ENCODE data around the gene SELPLG. TPM values are rescaled to one million over a fixed set of nuclear protein-coding genes. Genes with fewer than 3 reads are reported as not detected.

Gene SELPLG
- polyA plus RNA-seq, 2 donors: 0.86 to 2.0 TPM

DNA sequence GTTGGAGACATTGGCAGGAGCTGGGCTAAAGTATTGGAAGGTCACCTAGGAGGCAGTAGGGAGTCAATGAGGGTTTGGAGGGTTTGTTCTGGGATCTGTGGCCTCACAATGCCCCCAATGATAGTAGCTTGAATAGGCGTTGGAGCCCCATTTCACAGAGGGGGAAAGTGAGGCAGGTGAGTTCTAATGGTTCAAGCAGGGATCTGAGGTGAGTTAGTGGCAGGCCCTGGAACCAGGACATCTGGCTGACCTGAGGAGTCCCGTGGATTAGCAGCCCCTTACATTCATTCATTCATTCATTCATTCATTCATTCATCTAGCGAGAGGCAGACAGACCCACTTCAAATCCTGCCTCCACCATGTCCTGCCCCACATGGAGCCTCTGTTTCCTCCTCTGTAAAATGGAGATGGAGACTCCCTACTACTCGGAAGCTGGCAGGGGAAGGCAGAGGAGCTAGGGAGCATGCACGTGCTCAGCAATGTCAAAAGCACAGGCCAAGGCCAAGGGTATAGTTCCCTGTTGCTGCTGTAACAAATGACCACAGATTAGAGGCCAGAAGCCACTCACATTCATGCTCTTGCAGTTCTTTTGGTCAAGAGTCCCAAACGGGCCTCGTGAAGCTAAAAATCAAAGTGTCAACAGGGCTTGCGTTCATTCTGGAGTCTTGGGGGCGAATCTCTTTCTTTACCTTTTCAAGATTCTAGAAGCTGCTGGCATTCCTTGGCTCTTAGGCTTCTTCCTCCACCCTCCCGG lies 33.6 kb downstream of the SELPLG start:
- Histone ChIP-seq H3K4me3 (ENCODE audit: low read depth in 1 of 2, low read length in 2 of 2) (no peak overlapping the region), H3K4me1 (ENCODE audit: control insufficient read depth in 2 of 2, insufficient read depth in 2 of 2, low read length in 1 of 2) (peaks cover 0 to 3% of the 10 kb centered on the region in 2 donors), H3K27me3 (ENCODE audit: control insufficient read depth in 1 of 2, insufficient read depth in 2 of 2, low read length in 2 of 2) (no peaks in the 10 kb centered on the region), H3K9me3 (ENCODE audit: control insufficient read depth in 2 of 2, insufficient read depth in 1 of 2, low read depth in 1 of 2, low read length in 1 of 2) (no peaks in the 10 kb centered on the region), H3K27ac (ENCODE audit: low read depth in 2 of 2, low read length in 1 of 2) (no peak overlapping the region), H3K36me3 (ENCODE audit: control insufficient read depth in 2 of 2, insufficient read depth in 2 of 2, low read length in 1 of 2) (no peaks in the 10 kb centered on the region)
- WGBS, 2 donors: 78 to 84% methylated on average over 10 of the region's 10 CpGs

GRCh38 chr12:108599541-108599940 lies 34.2 kb downstream of the SELPLG start:
- Histone ChIP-seq H3K9me3 (ENCODE audit: control insufficient read depth in 2 of 2, insufficient read depth in 1 of 2, low read depth in 1 of 2, low read length in 1 of 2) (no peaks in the 10 kb centered on the region), H3K27me3 (ENCODE audit: control insufficient read depth in 1 of 2, insufficient read depth in 2 of 2, low read length in 2 of 2) (no peaks in the 10 kb centered on the region), H3K4me3 (ENCODE audit: low read depth in 1 of 2, low read length in 2 of 2) (no peak overlapping the region), H3K4me1 (ENCODE audit: control insufficient read depth in 2 of 2, insufficient read depth in 2 of 2, low read length in 1 of 2) (peaks cover 0 to 3% of the 10 kb centered on the region in 2 donors), H3K36me3 (ENCODE audit: control insufficient read depth in 2 of 2, insufficient read depth in 2 of 2, low read length in 1 of 2) (no peaks in the 10 kb centered on the region), H3K27ac (ENCODE audit: low read depth in 2 of 2, low read length in 1 of 2) (no peak overlapping the region)
- 65 to 74% methylated on average over 6 of the region's 6 CpGs for WGBS, 2 donors

- H3K4me3 ChIP-seq (ENCODE audit: low read depth in 1 of 2, low read length in 2 of 2): no peak overlapping the region
- no peaks in the 10 kb centered on the region for H3K36me3 ChIP-seq (ENCODE audit: control insufficient read depth in 2 of 2, insufficient read depth in 2 of 2, low read length in 1 of 2)
- H3K27me3 ChIP-seq (ENCODE audit: control insufficient read depth in 1 of 2, insufficient read depth in 2 of 2, low read length in 2 of 2): no peaks in the 10 kb centered on the region
- no peaks in the 10 kb centered on the region for H3K9me3 ChIP-seq (ENCODE audit: control insufficient read depth in 2 of 2, insufficient read depth in 1 of 2, low read depth in 1 of 2, low read length in 1 of 2)
- peaks cover 0 to 3% of the 10 kb centered on the region in 2 donors for H3K4me1 ChIP-seq (ENCODE audit: control insufficient read depth in 2 of 2, insufficient read depth in 2 of 2, low read length in 1 of 2)
- WGBS, 2 donors: 87 to 90% methylated on average over 11 of the region's 11 CpGs
- H3K27ac ChIP-seq (ENCODE audit: low read depth in 2 of 2, low read length in 1 of 2): no peak overlapping the region
These were observed 35.0 kb downstream of the SELPLG start for GRCh38 chr12:108598553-108599250.

DNA sequence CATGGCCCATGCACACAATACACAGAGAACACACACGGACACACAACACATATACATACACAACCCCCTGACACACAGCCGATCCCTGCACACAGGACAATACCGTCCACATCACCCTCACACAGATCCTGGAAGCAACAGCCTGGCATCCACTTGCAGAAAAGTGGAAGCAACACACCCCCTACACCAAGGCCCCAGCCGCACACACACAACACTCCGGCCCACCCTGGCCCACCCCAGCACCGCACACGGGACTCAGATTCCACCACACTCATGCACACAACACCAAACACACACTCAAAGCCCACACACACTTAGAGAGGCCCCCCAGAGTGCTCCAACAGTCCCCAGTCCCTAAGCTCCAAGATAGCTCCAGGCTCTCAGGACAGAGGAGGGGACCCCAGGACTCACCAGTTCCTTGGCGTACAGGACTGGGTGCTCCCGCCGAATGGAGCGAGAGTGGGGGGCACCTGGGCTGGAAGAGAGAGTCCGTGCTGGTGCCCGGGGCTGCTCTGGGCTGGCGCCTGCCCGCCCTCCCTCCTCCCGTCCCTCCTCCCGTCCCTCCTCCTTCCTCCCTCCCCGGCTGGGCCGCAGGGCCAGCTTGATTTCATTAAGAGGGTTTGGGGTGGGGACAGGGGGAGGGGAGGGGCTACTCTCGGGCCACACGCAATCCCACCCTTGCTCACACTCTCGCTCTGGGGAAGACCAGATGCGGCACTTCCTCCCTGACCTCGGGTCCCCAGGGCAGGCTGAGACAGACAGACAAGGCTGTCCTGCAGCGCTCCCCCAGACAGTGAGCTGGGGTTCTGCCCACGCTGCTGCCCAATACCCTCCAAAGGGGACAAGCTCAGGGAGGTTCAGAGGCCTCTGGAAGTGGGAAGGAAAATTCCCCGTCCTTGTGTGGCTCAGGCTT lies 35.9 kb downstream of the SELPLG start, which contains the start of gene TMEM119:
Gene TMEM119 (minus strand): TSS at position 526 of the 913 bp plus-strand sequence. CDS start 5,701 bp downstream, outside the sequence.
- no peaks in the 10 kb centered on the region for H3K36me3 ChIP-seq (ENCODE audit: control insufficient read depth in 2 of 2, insufficient read depth in 2 of 2, low read length in 1 of 2)
- peaks cover 0 to 3% of the 10 kb centered on the region in 2 donors for H3K4me1 ChIP-seq (ENCODE audit: control insufficient read depth in 2 of 2, insufficient read depth in 2 of 2, low read length in 1 of 2)
- H3K4me3 ChIP-seq (ENCODE audit: low read depth in 1 of 2, low read length in 2 of 2): no peak within 1 kb of the TSS
- H3K27me3 ChIP-seq (ENCODE audit: control insufficient read depth in 1 of 2, insufficient read depth in 2 of 2, low read length in 2 of 2): no peaks in the 10 kb centered on the region
- no peak within 1 kb of the TSS for H3K27ac ChIP-seq (ENCODE audit: low read depth in 2 of 2, low read length in 1 of 2)
- 34 to 35% methylated on average over 25 to 27 of the region's 27 CpGs for WGBS, 2 donors
- no peaks in the 10 kb centered on the region for H3K9me3 ChIP-seq (ENCODE audit: control insufficient read depth in 2 of 2, insufficient read depth in 1 of 2, low read depth in 1 of 2, low read length in 1 of 2)

- Histone ChIP-seq H3K4me3 (ENCODE audit: low read depth in 1 of 2, low read length in 2 of 2) (no peak overlapping the region), H3K9me3 (ENCODE audit: control insufficient read depth in 2 of 2, insufficient read depth in 1 of 2, low read depth in 1 of 2, low read length in 1 of 2) (no peaks in the 10 kb centered on the region), H3K27me3 (ENCODE audit: control insufficient read depth in 1 of 2, insufficient read depth in 2 of 2, low read length in 2 of 2) (no peaks in the 10 kb centered on the region), H3K36me3 (ENCODE audit: control insufficient read depth in 2 of 2, insufficient read depth in 2 of 2, low read length in 1 of 2) (no peaks in the 10 kb centered on the region), H3K4me1 (ENCODE audit: control insufficient read depth in 2 of 2, insufficient read depth in 2 of 2, low read length in 1 of 2) (peaks cover 0 to 3% of the 10 kb centered on the region in 2 donors), H3K27ac (ENCODE audit: low read depth in 2 of 2, low read length in 1 of 2) (no peak overlapping the region)
- WGBS, 2 donors: 51 to 55% methylated on average over 9 to 10 of the region's 10 CpGs
These were observed 36.7 kb downstream of the SELPLG start for GRCh38 chr12:108596854-108597558.

DNA sequence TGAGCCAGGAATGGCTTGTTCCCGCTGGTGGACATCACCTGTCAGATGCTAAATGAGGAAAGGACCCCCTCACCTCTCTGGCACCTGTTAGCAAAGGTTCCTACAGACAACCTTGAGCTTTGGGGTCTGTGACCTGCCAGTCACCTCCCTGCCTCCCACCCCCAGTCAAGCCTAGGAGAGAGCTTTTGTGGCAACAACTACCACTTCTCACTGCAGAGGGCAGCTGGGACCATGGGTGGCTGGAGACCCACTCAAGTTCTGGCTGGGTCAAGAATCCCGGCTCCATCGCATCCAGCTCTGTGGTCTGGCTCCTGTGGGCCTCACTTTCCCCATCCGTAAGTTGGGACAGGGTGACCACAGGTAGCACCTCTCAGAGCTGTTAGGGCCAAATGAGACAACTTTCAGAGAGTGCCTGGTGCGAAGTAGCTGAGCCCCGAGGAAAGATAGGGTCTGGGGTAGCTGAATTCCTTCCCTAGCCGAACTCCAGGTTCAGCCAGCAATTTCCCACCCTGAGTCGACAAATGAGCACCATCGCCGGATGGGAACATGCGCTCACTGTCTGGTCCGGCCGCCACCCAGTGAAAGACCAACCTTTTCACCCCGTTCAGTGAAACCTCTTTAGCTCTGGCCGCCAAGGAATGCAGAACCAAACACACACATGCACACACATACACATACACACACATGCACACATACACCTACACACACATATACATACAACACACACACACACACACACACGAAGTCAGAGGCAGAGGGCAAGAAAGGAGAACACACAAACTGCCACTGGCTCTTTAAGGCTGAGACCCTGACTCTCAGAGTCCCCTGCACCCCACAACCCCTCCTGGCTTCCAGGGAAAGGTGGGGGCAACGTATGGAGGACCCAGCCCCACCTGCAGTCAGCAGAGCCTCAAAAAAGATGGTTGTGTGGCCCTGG lies 37.7 kb downstream of the SELPLG start:
- Histone ChIP-seq H3K27ac (ENCODE audit: low read depth in 2 of 2, low read length in 1 of 2) (no peak overlapping the region), H3K4me3 (ENCODE audit: low read depth in 1 of 2, low read length in 2 of 2) (peak overlapping the region in 1 of 2 donors; percentile 1), H3K4me1 (ENCODE audit: control insufficient read depth in 2 of 2, insufficient read depth in 2 of 2, low read length in 1 of 2) (peaks cover 0 to 3% of the 10 kb centered on the region in 2 donors), H3K27me3 (ENCODE audit: control insufficient read depth in 1 of 2, insufficient read depth in 2 of 2, low read length in 2 of 2) (no peaks in the 10 kb centered on the region), H3K9me3 (ENCODE audit: control insufficient read depth in 2 of 2, insufficient read depth in 1 of 2, low read depth in 1 of 2, low read length in 1 of 2) (no peaks in the 10 kb centered on the region), H3K36me3 (ENCODE audit: control insufficient read depth in 2 of 2, insufficient read depth in 2 of 2, low read length in 1 of 2) (no peaks in the 10 kb centered on the region)
- WGBS, 2 donors: 78 to 79% methylated on average over 17 of the region's 17 CpGs

DNA sequence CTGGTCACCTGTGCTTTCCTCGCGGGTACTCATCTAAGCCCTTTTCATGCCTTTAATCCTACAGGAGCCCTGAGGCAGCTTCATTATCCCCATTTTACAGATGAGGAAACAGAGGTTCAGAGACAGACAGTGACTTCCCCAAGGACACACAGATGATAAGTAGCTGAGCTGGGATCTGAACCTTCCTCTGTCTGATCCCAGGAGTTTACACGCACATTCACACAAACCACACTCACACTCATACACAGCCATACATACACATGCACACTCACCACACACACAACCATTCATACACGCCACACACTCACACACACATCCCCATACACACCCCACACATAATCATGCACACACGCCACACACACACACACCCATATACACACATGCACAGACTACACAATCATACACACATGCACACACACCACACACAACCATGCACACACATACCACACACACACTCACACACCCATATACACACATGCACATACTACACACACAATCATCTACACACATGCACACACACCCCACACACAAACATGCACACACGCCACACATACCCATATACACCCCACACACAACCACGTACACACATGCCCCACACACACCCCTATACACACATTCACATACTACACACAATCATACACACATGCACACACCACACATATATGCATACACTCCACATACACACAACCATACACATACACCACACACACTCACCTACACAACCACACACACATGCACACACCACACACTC lies 38.6 kb downstream of the SELPLG start:
- Histone ChIP-seq H3K4me1 (ENCODE audit: control insufficient read depth in 2 of 2, insufficient read depth in 2 of 2, low read length in 1 of 2) (peaks cover 0 to 3% of the 10 kb centered on the region in 2 donors), H3K4me3 (ENCODE audit: low read depth in 1 of 2, low read length in 2 of 2) (no peak overlapping the region), H3K27ac (ENCODE audit: low read depth in 2 of 2, low read length in 1 of 2) (no peak overlapping the region), H3K9me3 (ENCODE audit: control insufficient read depth in 2 of 2, insufficient read depth in 1 of 2, low read depth in 1 of 2, low read length in 1 of 2) (no peaks in the 10 kb centered on the region), H3K36me3 (ENCODE audit: control insufficient read depth in 2 of 2, insufficient read depth in 2 of 2, low read length in 1 of 2) (no peaks in the 10 kb centered on the region), H3K27me3 (ENCODE audit: control insufficient read depth in 1 of 2, insufficient read depth in 2 of 2, low read length in 2 of 2) (no peaks in the 10 kb centered on the region)
- WGBS, 2 donors: 89 to 91% methylated on average over 7 of the region's 7 CpGs

- H3K27ac ChIP-seq (ENCODE audit: low read depth in 2 of 2, low read length in 1 of 2): no peak overlapping the region
- no peaks in the 10 kb centered on the region for H3K36me3 ChIP-seq (ENCODE audit: control insufficient read depth in 2 of 2, insufficient read depth in 2 of 2, low read length in 1 of 2)
- H3K4me3 ChIP-seq (ENCODE audit: low read depth in 1 of 2, low read length in 2 of 2): no peak overlapping the region
- peaks cover 0 to 4% of the 10 kb centered on the region in 2 donors for H3K4me1 ChIP-seq (ENCODE audit: control insufficient read depth in 2 of 2, insufficient read depth in 2 of 2, low read length in 1 of 2)
- WGBS, 2 donors: 96 to 97% methylated on average over 10 of the region's 10 CpGs
- no peaks in the 10 kb centered on the region for H3K9me3 ChIP-seq (ENCODE audit: control insufficient read depth in 2 of 2, insufficient read depth in 1 of 2, low read depth in 1 of 2, low read length in 1 of 2)
- H3K27me3 ChIP-seq (ENCODE audit: control insufficient read depth in 1 of 2, insufficient read depth in 2 of 2, low read length in 2 of 2): no peaks in the 10 kb centered on the region
These were observed 39.3 kb downstream of the SELPLG start for GRCh38 chr12:108594323-108594903.
